Mononuclear cell (primary cell): ENCODE results near the gene SPDYE5. TPM values are rescaled to one million over a fixed set of nuclear protein-coding genes. Genes with fewer than 3 reads are reported as not detected.
A peak's percentile ranks its signal among the peaks of the same experiment; 100 is the strongest.
"Not testable (repeated sequence)": the region's sequence is repeated elsewhere in the genome, so short reads cannot be mapped to it uniquely, and the experiment has no call there.

Source experiments
- H3K27me3 ChIP-seq: 2 replicates; pipeline ENCODE4 v1.6.0; 2011; ENCODE audit warnings: low read length, control low read depth; ENCODE audit not compliant: insufficient read depth
- H3K4me1 ChIP-seq: 2 replicates; pipeline ENCODE4 v1.5.1; 2011; ENCODE audit warnings: mild to moderate bottlenecking, low read length, control low read depth; ENCODE audit not compliant: insufficient read depth
- H3K4me3 ChIP-seq: 2 replicates; pipeline ENCODE4 v1.5.1; 2011; ENCODE audit warnings: mild to moderate bottlenecking, low read length, moderate library complexity
- H3K9me3 ChIP-seq: 2 replicates; pipeline ENCODE4 v1.5.1; 2011; ENCODE audit warnings: low read depth, mild to moderate bottlenecking, control low read depth, low read length
- total RNA-seq: library from RNA; depleted of rRNA; stranded (reverse); fragments of >200 nt; gene quantifications from one replicate; pipeline ENCODE4 v1.2.3, GENCODE V29; 2012

SPDYE5 gene
- not detected for total RNA-seq

GRCh38 chr7:75492020-75492419, at the start of gene SPDYE5:
Gene SPDYE5, plus strand, starts transcription at chr7:75492320. Its CDS starts 1,728 bp downstream, at chr7:75494048.
- H3K4me1 ChIP-seq, H3K27me3 ChIP-seq, H3K4me3 ChIP-seq, H3K9me3 ChIP-seq: not testable (repeated sequence)

GRCh38 chr7:75442465-75443111, 49.5 kb upstream of the SPDYE5 start:
- H3K4me3 ChIP-seq = peak overlapping the region; percentile 51
- not testable (repeated sequence) for H3K4me1 ChIP-seq, H3K27me3 ChIP-seq, H3K9me3 ChIP-seq

- not testable (repeated sequence) for H3K9me3 ChIP-seq, H3K4me1 ChIP-seq, H3K27me3 ChIP-seq, H3K4me3 ChIP-seq
These were observed 42.2 kb upstream of the SPDYE5 start for GRCh38 chr7:75449946-75450345.

- not testable (repeated sequence) for H3K4me1 ChIP-seq, H3K9me3 ChIP-seq, H3K4me3 ChIP-seq
These were observed 39.6 kb upstream of the SPDYE5 start for GRCh38 chr7:75452494-75452955.

GRCh38 chr7:75456403-75456802, 35.7 kb upstream of the SPDYE5 start:
- H3K4me1 ChIP-seq, H3K4me3 ChIP-seq, H3K27me3 ChIP-seq, H3K9me3 ChIP-seq: not testable (repeated sequence)

More at GRCh38 chr7:75452494-75452955, 39.6 kb upstream of the SPDYE5 start:
- H3K27me3 ChIP-seq = not testable (repeated sequence)

- H3K4me1 ChIP-seq, H3K4me3 ChIP-seq, H3K27me3 ChIP-seq, H3K9me3 ChIP-seq: not testable (repeated sequence)
These were observed 34.1 kb upstream of the SPDYE5 start for GRCh38 chr7:75458034-75458433.

- not testable (repeated sequence) for H3K4me1 ChIP-seq, H3K27me3 ChIP-seq, H3K9me3 ChIP-seq, H3K4me3 ChIP-seq
These were observed 31.6 kb upstream of the SPDYE5 start for GRCh38 chr7:75460541-75460940.

- H3K4me1 ChIP-seq, H3K4me3 ChIP-seq, H3K9me3 ChIP-seq, H3K27me3 ChIP-seq: not testable (repeated sequence)
These were observed 22.0 kb upstream of the SPDYE5 start for GRCh38 chr7:75470166-75470565.

GRCh38 chr7:75477457-75477856, 14.7 kb upstream of the SPDYE5 start:
- H3K9me3 ChIP-seq, H3K4me3 ChIP-seq, H3K27me3 ChIP-seq, H3K4me1 ChIP-seq: not testable (repeated sequence)

GRCh38 chr7:75480313-75480712, 11.8 kb upstream of the SPDYE5 start:
- not testable (repeated sequence) for H3K27me3 ChIP-seq, H3K4me1 ChIP-seq, H3K4me3 ChIP-seq, H3K9me3 ChIP-seq

- H3K4me1 ChIP-seq, H3K27me3 ChIP-seq, H3K9me3 ChIP-seq: not testable (repeated sequence)
- peak overlapping the region; percentile 59 for H3K4me3 ChIP-seq
These were observed 6.7 kb upstream of the SPDYE5 start for GRCh38 chr7:75485355-75485978.

GRCh38 chr7:75485979-75486643, 6.0 kb upstream of the SPDYE5 start, which contains the start of gene POM121C:
Gene POM121C, minus strand, starts transcription at chr7:75486299. Its CDS starts 44,803 bp downstream, at chr7:75441496.
- H3K4me3 ChIP-seq = peak within 1 kb of the TSS; percentile 59
- not testable (repeated sequence) for H3K4me1 ChIP-seq, H3K9me3 ChIP-seq, H3K27me3 ChIP-seq

GRCh38 chr7:75509033-75509432, 16.9 kb downstream of the SPDYE5 start:
- not testable (repeated sequence) for H3K27me3 ChIP-seq, H3K4me3 ChIP-seq, H3K4me1 ChIP-seq, H3K9me3 ChIP-seq

- not testable (repeated sequence) for H3K9me3 ChIP-seq, H3K4me1 ChIP-seq, H3K4me3 ChIP-seq, H3K27me3 ChIP-seq
These were observed 26.7 kb downstream of the SPDYE5 start for GRCh38 chr7:75518842-75519241.

GRCh38 chr7:75521727-75522126, 29.6 kb downstream of the SPDYE5 start:
- H3K27me3 ChIP-seq, H3K9me3 ChIP-seq, H3K4me3 ChIP-seq: not testable (repeated sequence)
- peaks cover 11% of the 10 kb centered on the region for H3K4me1 ChIP-seq
